GM06990 (cell line): ENCODE measurements around the gene FBXW8.

Experiments used
- DNase-seq: peaks from one replicate; pipeline ENCODE4 v3.0.0-alpha.2; 2011; ENCODE audit not compliant: insufficient read length; ENCODE audit errors: extremely low read depth
- H3K27me3 ChIP-seq: replicated peaks from 2 replicates; pipeline ENCODE4 v1.6.0; 2011; ENCODE audit warnings: low read length; ENCODE audit not compliant: control insufficient read depth, insufficient read depth
- H3K36me3 ChIP-seq: 2 replicates; pipeline ENCODE4 v1.5.1; 2011; ENCODE audit warnings: low read length; ENCODE audit not compliant: control insufficient read depth, insufficient read depth
- H3K4me3 ChIP-seq: replicated peaks from 2 replicates; pipeline ENCODE4 v1.5.1; 2011; ENCODE audit warnings: low read depth, mild to moderate bottlenecking, control low read depth, low read length
- CTCF ChIP-seq: IDR thresholded peaks from 2 replicates; pipeline ENCODE4 v1.5.1; 2011; ENCODE audit warnings: low read length, control low read depth, mild to moderate bottlenecking, inconsistent platforms; ENCODE audit not compliant: insufficient read depth, poor library complexity, severe bottlenecking

The FBXW8 gene

GRCh38 chr12:116882742-116883141, 28.0 kb upstream of the FBXW8 start:
- peak; percentile 15 for TF ChIP-seq CTCF
- Histone ChIP-seq H3K36me3 (no peaks in the 10 kb centered on the region), H3K4me3 (no peak overlapping the region), H3K27me3 (peaks cover 13% of the 10 kb centered on the region)
- DNase-seq, result no peak

GRCh38 chr12:116884871-116885270, 25.9 kb upstream of the FBXW8 start:
- no peak for DNase-seq
- H3K36me3 ChIP-seq, result no peaks in the 10 kb centered on the region
- H3K4me3 ChIP-seq, result no peak overlapping the region
- TF ChIP-seq CTCF, result no peak
- H3K27me3 ChIP-seq, result peaks cover 12% of the 10 kb centered on the region

- H3K27me3 ChIP-seq, result peaks cover 9% of the 10 kb centered on the region
- H3K4me3 ChIP-seq, result no peak overlapping the region
- no peak for TF ChIP-seq CTCF
- no peak for DNase-seq
- H3K36me3 ChIP-seq, result no peaks in the 10 kb centered on the region
These were observed 25.3 kb upstream of the FBXW8 start for GRCh38 chr12:116885491-116885890.

GRCh38 chr12:116887244-116887643, 23.5 kb upstream of the FBXW8 start:
- no peak for TF ChIP-seq CTCF

GRCh38 chr12:116887897-116888296, 22.9 kb upstream of the FBXW8 start:
- Histone ChIP-seq H3K27me3 (peaks cover under 1% of the 10 kb centered on the region; the same call in 1 of the 2 replicates), H3K4me3 (no peak overlapping the region), H3K36me3 (no peaks in the 10 kb centered on the region)
- no peak for DNase-seq
- no peak for TF ChIP-seq CTCF

More at GRCh38 chr12:116887244-116887643, 23.5 kb upstream of the FBXW8 start:
- DNase-seq, result no peak
- Histone ChIP-seq H3K27me3 (peaks cover 4% of the 10 kb centered on the region), H3K36me3 (no peaks in the 10 kb centered on the region), H3K4me3 (no peak overlapping the region)

GRCh38 chr12:116890330-116890729, 20.4 kb upstream of the FBXW8 start:
- DNase-seq, result no peak
- H3K4me3 ChIP-seq, result no peak overlapping the region
- H3K36me3 ChIP-seq, result no peaks in the 10 kb centered on the region
- H3K27me3 ChIP-seq, result no peaks in the 10 kb centered on the region; the same call in 1 of the 2 replicates
- no peak for TF ChIP-seq CTCF
